GM12874 (cell line): ENCODE data around the gene FSD1.

Experiments
- CTCF ChIP-seq: IDR thresholded peaks from 2 replicates; pipeline ENCODE4 v1.5.1; 2011; ENCODE audit warnings: low read depth, mild to moderate bottlenecking, control low read depth, low read length, moderate library complexity; ENCODE audit not compliant: insufficient read depth

Gene FSD1

DNA sequence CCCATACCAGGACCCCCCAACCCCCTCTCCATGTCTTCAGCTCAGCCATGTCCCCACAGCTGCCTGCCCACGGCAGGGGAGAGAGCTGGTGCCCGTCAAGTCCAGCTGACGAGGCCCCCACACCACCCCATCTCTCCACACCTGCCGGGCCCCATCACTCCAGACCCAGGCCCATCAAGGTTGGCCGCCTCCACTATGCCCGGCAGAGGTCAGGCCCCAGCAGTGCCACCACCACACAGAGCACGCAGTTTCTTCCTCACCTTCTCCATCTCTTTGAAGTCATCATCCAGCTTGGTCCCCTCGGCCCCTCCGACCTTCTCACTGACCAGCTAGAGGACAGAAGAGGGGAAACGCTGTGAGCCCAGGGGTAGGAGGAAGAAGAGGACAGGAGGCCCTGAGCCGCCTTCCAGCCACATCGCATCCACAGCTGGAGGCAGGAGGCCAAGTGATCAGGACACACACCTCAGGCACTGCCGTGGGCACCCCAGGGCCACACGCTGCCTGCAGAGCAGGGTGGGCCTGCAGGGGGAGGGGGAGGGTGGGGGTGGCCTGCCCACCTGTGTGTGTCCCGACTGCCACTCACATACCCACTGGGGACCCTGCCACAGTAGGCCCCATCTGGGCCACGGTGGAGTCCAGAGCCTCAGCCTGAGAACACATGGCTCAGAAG lies 62.4 kb downstream of the FSD1 start:
- no peak for TF ChIP-seq CTCF

- TF ChIP-seq CTCF = no peak
Observed at GRCh38 chr19:4367336-4367723, 62.9 kb downstream of the FSD1 start.

GRCh38 chr19:4367781-4368127 lies 63.4 kb downstream of the FSD1 start:
- TF ChIP-seq CTCF = no peak

DNA sequence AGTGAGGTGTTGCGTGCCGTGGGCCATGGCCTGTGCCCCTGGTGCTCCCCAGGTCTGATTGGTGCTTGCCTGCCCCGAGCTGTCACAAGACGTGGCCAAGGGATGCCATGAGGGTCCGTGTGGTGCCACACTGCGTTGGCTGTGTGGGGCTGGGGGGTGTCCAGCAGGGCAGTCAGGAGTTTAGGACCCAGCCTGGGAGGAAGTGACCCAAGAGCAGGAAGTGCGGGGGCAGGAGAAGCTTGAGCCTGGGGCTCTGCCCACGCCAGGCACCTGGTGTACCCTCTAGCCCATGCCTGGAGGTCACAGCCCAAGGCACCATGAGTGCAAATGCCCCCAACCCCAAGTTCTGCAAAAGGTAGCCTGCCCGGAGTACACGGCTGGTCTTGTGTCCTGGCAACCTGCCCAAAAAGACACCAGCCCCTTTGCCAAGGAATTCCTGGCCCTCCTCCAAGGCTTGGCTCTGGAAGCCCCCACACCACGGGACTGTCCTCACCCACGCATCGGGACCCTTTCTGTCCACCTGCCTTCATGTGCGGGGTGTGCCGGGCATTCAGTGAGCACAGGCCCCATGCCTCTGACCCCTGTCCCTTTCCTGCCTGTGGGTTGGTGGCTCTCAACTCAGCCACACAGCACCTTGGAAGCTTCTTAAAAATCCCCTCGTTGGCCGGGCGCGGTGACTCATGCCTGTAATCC lies 63.9 kb downstream of the FSD1 start:
- TF ChIP-seq CTCF = no peak

- no peak for TF ChIP-seq CTCF
Observed at GRCh38 chr19:4369109-4369887, 64.9 kb downstream of the FSD1 start.

DNA sequence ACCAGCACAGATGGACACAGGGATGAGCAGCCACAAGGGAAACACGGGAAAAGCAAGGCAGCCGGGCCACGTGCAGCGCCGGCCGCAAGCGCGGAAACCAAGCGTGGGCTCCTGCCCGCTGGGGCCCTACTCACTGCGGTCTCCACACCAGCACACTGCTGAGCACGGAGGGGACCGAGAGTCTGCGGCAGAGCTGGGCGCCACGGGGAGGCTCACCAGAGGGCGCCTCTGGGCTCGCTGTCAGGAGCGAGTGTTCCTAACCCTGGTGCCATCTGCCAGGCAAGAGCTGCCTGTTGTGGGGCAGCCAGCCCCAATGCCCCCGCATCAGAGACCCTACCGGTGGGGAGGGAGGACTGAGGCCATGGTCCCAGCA lies 65.5 kb downstream of the FSD1 start:
- peak; percentile 76 for TF ChIP-seq CTCF

DNA sequence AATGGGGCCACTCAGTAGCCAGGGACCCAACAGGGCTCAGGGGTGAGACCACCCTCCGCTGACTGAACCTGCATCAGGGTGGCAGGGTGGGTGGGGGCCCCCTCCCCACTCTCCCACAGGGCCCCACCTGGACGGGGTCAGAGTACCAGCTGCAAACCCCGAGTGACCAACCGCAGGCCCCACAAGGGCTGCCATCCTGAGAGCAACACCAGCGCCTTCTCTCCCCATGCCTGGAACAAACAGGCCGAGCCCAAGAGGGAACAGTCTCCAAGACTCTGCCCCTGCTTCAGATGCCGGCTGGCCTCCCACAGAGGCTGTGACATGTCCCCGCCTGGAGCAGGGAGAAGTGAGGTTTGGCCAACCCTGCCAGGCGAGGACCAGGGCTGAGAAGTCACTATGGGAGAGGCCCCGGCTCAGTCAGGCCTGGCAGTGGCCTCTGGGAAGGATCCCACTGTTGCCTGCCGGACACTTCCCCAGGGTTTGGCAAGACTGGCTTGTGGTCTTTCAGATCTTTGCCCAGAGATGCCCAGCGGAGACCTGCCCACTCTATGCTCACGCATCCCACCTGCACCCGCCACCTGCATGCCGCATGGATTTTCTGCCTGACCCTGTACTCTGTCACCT lies 66.1 kb downstream of the FSD1 start:
- no peak for TF ChIP-seq CTCF
